ENCODE measurements around the gene BDKRB1. TPM values are rescaled to one million over a fixed set of nuclear protein-coding genes. Genes with fewer than 3 reads are reported as not detected.

The BDKRB1 gene
- total RNA-seq, 1 donor, result 0.10 TPM

DNA sequence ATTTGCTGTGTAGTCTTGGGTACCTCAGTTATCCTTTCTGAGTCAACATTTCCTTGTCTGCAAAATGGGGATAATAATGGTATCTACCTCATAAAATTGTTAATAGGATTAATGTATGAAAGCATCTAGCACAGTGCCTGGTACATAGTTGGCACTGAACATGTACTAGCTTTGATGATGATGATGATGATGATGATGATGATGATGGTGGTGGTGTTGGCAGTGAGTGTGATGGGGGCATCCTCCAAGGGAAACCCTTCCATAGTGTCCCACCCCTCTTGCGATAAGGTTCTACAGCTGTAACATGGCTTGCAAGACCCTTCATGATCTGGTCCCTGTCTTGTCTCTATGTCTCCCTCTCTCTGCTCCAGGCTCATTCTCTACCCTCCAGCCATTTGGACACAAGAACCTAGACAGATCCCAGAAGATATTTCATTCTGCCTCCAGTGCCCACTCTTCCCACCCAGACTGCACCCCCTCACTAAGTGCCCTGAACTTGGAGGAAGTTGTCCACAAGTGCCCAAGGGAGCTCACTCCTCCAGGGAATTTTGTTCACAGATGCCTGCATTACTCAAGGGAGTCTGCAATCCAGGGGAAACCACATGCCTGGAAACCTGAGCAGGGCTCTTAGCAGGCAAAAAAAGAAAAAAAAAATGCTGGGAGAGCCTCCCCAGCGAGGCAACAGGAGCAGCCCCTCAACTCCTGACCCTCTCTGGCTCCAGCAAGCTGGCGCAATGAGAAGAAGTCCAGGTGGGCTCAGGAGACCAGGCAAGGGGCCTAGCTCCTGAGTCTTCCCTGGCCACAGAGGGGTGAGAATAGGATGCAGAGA lies 10.1 kb upstream of the BDKRB1 start:
- no peaks in the 10 kb centered on the region for H3K9me3 ChIP-seq (ENCODE audit: low read depth, low read length)
- peaks cover 6% of the 10 kb centered on the region for H3K4me1 ChIP-seq (ENCODE audit: insufficient read depth, low read length)
- H3K27me3 ChIP-seq (ENCODE audit: insufficient read depth, low read length), result no peaks in the 10 kb centered on the region
- no peak overlapping the region for H3K4me3 ChIP-seq (ENCODE audit: low read length)

DNA sequence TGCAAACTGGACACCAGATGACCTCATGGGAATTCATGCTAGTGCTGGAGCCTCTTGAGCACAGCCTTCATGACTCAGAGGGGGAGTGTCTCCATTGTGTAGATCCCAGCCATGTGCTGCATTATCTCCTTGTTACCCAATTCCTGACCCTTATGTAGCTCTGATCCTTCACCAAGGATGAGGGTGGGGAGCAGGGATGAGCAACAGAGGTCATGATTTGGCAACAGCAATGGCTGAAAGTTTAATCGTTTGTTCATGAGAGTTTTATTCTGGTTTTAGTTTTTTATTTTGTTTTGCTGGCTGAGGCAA lies 9.5 kb upstream of the BDKRB1 start:
- H3K27me3 ChIP-seq (ENCODE audit: insufficient read depth, low read length), result no peaks in the 10 kb centered on the region
- peaks cover 6% of the 10 kb centered on the region for H3K4me1 ChIP-seq (ENCODE audit: insufficient read depth, low read length)
- H3K4me3 ChIP-seq (ENCODE audit: low read length), result no peak overlapping the region
- no peaks in the 10 kb centered on the region for H3K9me3 ChIP-seq (ENCODE audit: low read depth, low read length)

DNA sequence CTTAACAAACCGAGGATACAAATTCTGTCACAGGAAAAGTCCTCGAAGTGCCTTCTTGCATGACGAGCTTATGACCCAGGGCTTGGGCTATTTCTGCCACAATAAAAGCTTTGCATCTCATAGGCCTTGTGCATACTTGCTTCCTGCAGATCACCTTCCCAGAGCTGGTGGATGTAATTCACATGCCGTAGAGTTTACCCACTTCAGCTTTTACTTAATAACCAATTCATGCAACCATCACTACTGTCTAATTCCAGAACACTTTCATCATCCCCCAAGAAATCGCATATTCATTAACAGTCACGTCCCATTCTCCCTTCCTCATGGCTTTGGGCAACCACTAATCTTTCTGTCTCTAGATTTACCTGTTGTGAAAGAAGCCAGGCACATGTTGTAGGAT lies 9.0 kb upstream of the BDKRB1 start:
- Histone ChIP-seq H3K27me3 (ENCODE audit: insufficient read depth, low read length) (no peaks in the 10 kb centered on the region), H3K4me3 (ENCODE audit: low read length) (no peak overlapping the region), H3K9me3 (ENCODE audit: low read depth, low read length) (no peaks in the 10 kb centered on the region), H3K4me1 (ENCODE audit: insufficient read depth, low read length) (peaks cover 6% of the 10 kb centered on the region)

DNA sequence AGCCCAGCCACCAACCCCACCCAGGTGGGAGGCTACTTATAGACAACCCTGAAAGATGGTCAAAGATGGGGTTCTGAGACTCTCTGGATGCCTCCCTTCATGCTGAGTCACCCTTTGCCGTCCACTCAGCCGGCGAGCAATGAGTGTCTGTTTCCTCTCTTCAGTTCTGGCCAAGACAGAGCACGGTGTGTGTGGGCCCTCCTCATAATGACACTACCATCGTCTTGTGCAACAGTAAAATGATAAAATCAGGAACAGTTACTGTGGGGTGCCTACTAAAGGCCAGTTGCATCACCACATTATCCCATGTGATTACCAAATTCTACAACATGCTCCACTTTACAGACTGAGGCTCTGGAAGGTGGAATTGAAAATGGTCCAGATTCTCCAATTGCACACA lies 7.0 kb upstream of the BDKRB1 start:
- Histone ChIP-seq H3K4me3 (ENCODE audit: low read length) (no peak overlapping the region), H3K9me3 (ENCODE audit: low read depth, low read length) (no peaks in the 10 kb centered on the region), H3K4me1 (ENCODE audit: insufficient read depth, low read length) (peaks cover 6% of the 10 kb centered on the region), H3K27me3 (ENCODE audit: insufficient read depth, low read length) (no peaks in the 10 kb centered on the region)

DNA sequence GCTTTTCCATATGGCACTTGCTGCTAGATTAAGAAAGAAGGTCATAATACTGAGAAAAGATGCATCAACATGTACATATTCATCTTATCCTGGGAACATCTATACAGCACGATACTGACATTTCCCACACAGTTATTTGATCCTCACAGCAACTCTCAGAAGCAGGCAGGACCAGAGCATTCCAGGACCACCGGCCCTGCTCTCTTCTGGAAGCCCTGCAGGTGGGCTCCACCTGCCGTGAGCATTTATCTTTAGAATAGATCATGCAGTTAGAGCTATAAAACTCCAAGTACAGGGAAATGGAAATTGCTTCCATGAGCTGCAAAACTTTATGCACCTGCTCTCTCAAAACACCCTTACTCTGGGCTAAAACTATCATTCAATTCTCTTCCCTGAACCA lies 5.5 kb upstream of the BDKRB1 start:
- Histone ChIP-seq H3K4me1 (ENCODE audit: insufficient read depth, low read length) (peaks cover 6% of the 10 kb centered on the region), H3K9me3 (ENCODE audit: low read depth, low read length) (no peaks in the 10 kb centered on the region), H3K27me3 (ENCODE audit: insufficient read depth, low read length) (no peaks in the 10 kb centered on the region), H3K4me3 (ENCODE audit: low read length) (no peak overlapping the region)

DNA sequence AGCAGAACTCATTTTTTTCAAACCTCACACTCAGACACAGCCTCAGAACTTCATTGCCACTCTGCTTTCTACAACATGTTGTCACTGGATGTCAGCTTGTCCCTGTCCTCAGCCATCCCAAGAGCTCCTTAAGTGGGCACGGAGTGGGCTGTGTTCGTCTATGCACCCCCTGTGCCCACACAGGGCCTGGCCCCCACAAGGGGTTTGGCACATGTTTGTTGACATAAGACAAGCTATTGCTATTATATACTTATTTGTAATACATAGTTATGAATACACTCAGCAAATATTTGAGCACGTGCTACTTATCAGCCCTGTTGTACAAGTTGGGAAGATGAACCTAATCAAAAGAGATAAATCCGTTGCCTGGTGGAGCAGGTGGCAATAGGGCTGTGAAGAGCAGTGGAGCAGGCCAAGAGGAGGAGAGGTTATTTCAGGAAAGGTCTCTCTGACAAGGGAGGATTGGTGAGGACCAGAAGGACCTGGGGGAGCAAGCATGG lies 4.3 kb upstream of the BDKRB1 start:
- Histone ChIP-seq H3K4me1 (ENCODE audit: insufficient read depth, low read length) (peaks cover 6% of the 10 kb centered on the region), H3K9me3 (ENCODE audit: low read depth, low read length) (no peaks in the 10 kb centered on the region), H3K27me3 (ENCODE audit: insufficient read depth, low read length) (peaks cover 3% of the 10 kb centered on the region), H3K4me3 (ENCODE audit: low read length) (no peak overlapping the region)

DNA sequence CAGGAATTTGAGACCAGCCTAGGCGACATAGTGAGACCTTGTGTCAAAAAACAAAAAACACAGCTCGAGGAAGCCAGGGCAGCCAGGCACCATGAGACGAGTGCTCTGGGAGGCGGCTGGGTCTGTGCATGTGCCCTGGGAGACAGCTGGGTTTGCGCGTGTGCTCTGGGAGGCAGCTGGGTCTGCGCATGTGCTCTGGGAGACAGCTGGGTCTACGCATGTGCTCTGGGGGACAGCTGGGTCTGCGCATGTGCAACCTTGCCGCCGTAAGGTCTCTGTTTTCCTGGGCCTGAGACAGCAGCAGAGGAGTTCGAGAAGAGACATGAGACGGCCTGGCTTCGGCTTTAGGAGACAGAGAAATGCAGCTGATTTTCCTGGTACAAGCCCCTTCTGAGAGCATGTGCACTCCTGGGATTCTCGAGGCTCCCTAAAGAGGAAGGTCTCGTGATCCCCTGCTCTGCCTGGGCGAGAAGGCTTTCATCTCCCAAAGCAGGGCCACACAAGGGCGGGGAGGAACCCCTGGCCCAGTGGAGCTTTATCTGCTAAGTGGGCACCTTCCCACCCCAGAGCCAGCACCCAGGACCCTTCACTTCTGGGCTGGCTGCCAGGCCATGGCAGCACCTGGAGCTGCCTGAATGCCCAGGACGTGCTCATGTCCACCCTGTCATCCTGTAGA lies 3.5 kb upstream of the BDKRB1 start:
- Histone ChIP-seq H3K4me1 (ENCODE audit: insufficient read depth, low read length) (peaks cover 6% of the 10 kb centered on the region), H3K4me3 (ENCODE audit: low read length) (no peak overlapping the region), H3K27me3 (ENCODE audit: insufficient read depth, low read length) (peaks cover 3% of the 10 kb centered on the region), H3K9me3 (ENCODE audit: low read depth, low read length) (no peaks in the 10 kb centered on the region)

DNA sequence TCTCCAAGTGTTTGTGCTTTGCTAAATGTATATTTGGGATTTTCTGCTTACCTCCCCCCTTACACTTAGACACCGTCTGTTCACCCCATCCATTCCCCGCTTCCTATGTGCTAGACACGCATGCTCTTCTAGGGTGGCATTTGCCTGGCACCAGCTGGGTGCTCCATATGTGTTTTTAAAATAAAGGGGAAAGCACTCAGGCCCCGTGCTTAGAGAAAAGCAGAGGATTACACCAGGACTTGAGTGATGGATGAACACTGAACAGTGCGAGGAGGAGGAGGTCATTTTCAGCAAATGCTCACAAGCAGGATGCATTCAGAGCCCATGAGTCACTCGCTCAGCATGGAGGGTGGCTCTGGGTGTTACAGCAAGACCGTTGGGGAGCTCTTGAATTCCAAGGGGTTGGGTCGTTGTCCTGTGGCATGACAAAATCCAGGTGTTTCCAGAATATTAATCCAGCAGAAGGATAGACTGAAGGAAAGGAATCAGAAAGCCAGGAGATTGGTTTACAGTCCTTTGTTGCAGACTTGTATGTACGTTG lies 2.9 kb upstream of the BDKRB1 start:
- no peaks in the 10 kb centered on the region for H3K9me3 ChIP-seq (ENCODE audit: low read depth, low read length)
- H3K4me3 ChIP-seq (ENCODE audit: low read length), result no peak overlapping the region
- H3K27me3 ChIP-seq (ENCODE audit: insufficient read depth, low read length), result peaks cover 3% of the 10 kb centered on the region
- H3K4me1 ChIP-seq (ENCODE audit: insufficient read depth, low read length), result peaks cover 6% of the 10 kb centered on the region

DNA sequence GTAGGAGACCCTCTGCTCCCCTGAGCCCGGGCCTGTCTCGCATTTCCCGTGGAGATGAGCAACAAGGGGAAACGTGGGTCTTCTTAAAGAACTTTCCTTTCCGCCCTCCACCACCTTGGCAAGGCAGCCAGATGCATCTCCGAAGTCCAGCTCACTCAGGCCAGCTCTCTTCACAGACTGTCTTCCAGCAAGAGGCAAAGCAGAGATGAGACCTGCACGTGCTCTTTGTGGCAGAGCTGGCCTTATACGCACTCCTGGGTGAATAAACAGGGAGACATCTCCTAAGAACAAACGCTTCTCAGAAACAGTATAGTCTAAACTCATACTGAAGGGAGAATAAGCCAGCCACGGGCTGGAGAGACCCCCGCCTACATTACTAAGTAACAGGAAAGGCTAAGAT lies 1.3 kb upstream of the BDKRB1 start:
- Histone ChIP-seq H3K9me3 (ENCODE audit: low read depth, low read length) (no peaks in the 10 kb centered on the region), H3K27me3 (ENCODE audit: insufficient read depth, low read length) (peaks cover 3% of the 10 kb centered on the region), H3K4me3 (ENCODE audit: low read length) (no peak overlapping the region), H3K4me1 (ENCODE audit: insufficient read depth, low read length) (no peaks in the 10 kb centered on the region)

DNA sequence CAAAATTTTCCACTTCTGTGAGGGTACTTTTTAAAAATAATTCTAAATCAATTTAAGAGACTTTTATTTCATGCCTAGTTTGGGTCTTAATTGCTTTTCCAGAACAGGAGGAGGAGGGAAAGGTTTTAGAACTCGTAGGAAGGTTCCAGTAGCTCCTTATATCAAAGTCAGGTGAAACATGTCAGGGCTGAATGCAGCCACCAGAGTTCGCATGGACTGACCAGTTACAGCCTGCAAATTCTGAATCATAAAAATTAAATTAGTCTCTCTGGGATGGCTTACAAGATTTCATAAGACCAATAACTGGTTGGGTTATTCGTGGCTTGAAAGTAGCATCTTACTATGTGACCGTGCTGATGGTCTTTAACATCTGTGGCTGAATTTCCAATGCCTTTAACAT lies 397 bp downstream of the BDKRB1 start:
- peaks cover 3% of the 10 kb centered on the region for H3K27me3 ChIP-seq (ENCODE audit: insufficient read depth, low read length)
- H3K9me3 ChIP-seq (ENCODE audit: low read depth, low read length), result no peaks in the 10 kb centered on the region
- no peak overlapping the region for H3K4me3 ChIP-seq (ENCODE audit: low read length)
- H3K4me1 ChIP-seq (ENCODE audit: insufficient read depth, low read length), result no peaks in the 10 kb centered on the region

DNA sequence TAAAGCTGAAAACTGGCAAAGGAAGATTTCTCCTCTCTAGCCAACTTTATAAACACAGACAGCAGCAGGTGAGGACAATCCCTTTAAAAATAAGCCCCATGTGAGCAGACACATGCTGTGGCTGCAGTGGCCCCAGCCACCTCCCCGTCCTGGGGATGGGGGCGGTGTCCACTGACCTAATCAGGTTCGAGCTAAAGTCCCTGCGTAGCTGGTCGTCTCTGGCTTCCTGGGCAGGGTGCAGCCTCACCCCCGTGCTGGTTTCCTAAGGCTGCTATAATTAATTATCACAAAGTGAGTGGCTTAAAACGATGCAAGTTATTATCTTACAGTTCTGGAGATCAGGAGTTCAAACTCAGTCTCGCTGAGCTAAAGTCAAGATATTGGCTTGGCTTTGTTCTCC lies 1.0 kb downstream of the BDKRB1 start:
- H3K4me1 ChIP-seq (ENCODE audit: insufficient read depth, low read length), result no peaks in the 10 kb centered on the region
- H3K27me3 ChIP-seq (ENCODE audit: insufficient read depth, low read length), result peaks cover 3% of the 10 kb centered on the region
- no peak overlapping the region for H3K4me3 ChIP-seq (ENCODE audit: low read length)
- no peaks in the 10 kb centered on the region for H3K9me3 ChIP-seq (ENCODE audit: low read depth, low read length)

DNA sequence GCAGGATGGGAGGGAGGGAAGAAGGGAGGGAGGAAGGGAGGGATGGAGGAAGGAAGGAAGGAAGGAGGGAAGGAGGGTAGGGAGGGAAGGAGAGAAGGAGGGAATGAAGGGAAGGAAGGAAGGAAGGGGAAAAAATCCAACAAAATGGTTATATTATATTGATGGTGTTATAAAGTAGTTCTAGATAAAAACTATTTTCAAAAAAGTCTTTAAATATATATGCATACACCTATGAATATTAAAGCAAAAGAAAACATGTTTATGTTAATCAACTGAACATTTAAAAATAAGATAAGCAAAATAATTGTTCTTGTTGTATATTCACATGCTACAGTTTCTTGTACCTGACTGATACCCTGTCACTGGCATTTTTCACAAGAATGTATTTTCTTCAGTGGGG lies 1.9 kb downstream of the BDKRB1 start:
- Histone ChIP-seq H3K4me1 (ENCODE audit: insufficient read depth, low read length) (no peaks in the 10 kb centered on the region), H3K9me3 (ENCODE audit: low read depth, low read length) (no peaks in the 10 kb centered on the region), H3K4me3 (ENCODE audit: low read length) (no peak overlapping the region), H3K27me3 (ENCODE audit: insufficient read depth, low read length) (peaks cover 3% of the 10 kb centered on the region)

DNA sequence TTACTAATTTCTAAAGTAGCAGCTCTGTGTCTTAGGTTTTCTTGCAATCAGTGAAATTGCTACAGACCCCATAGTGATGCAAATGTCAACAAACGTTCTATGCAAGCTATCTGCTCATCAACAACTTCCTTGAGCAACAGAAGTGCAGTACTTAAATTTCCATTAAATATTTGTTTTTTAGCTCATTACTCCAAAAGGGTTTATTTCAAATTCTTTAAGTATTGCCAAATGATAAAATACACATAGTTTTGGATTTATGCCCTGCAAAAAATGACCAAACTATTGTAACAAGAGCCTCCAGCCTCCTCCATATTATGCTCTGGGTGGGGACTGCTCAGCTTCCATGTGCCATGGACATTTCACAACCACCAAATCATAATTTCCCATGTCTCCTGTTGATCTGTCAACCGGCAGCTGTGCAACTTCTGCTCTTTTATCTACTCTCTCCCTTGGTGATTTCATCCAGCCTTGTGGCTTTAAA lies 4.4 kb downstream of the BDKRB1 start:
- no peaks in the 10 kb centered on the region for H3K4me1 ChIP-seq (ENCODE audit: insufficient read depth, low read length)
- no peak overlapping the region for H3K4me3 ChIP-seq (ENCODE audit: low read length)
- H3K27me3 ChIP-seq (ENCODE audit: insufficient read depth, low read length), result peaks cover 3% of the 10 kb centered on the region
- no peaks in the 10 kb centered on the region for H3K9me3 ChIP-seq (ENCODE audit: low read depth, low read length)

DNA sequence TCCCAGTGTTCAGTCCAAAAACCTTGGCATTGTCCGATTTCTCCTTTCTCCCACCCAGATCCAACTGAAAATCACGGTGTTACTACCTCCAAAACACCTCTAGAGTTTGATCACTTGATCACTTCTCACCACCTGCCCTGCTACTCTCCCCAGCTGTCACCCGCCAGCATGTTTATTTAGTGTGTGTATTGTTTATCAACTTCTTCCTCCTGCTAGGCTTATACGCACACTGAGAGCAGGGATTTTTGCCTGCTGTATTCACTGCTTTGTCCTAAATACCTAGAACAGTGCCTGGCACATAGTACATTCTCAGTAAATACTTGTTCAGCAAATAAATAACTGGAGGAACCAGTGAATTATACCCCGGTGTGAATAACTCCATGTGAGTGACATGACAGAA lies 5.0 kb downstream of the BDKRB1 start:
- Histone ChIP-seq H3K9me3 (ENCODE audit: low read depth, low read length) (no peaks in the 10 kb centered on the region), H3K4me3 (ENCODE audit: low read length) (no peak overlapping the region), H3K27me3 (ENCODE audit: insufficient read depth, low read length) (peaks cover under 1% of the 10 kb centered on the region), H3K4me1 (ENCODE audit: insufficient read depth, low read length) (no peaks in the 10 kb centered on the region)

DNA sequence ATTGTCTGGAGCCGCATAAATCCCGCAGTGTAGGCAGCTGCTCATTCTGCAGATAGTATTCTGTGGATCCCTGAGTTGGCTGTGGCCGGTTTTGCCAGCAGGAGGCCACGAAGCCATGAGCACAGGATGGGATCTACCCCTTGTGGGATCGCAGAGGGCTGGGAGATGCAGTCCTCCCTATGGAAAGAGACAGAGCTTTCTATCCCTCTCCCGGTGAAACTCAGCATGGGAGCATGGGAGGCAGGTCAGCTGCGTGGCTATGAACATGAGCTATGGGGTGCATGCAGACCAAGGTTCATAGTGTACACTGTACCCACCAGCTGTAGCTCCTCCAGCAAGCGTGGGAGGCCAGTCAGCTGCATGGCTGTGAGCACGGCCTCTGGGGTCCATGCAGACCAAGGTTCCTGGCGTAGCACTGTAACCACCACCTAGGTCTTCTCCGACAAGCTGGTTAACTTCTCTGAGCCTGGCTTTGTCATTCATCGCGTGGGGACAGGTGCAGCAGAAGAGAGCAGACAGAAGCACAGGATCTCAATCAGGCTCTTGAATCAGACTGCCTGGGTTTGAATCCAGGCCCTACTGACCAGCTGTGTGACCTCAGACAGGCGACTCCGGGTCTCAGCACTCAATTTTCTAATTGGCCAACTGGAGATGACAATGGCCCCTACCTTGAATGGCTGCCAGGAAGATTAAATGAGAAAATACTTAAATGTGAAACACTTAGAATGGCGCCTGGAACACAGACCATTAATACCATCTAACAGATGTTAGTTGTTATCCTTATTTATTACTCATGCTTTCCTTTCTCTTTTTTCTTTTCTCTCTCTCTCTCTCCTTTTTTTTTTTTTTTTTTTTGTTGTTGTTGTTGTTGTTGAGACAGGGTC lies 6.0 kb downstream of the BDKRB1 start:
- Histone ChIP-seq H3K4me3 (ENCODE audit: low read length) (no peak overlapping the region), H3K27me3 (ENCODE audit: insufficient read depth, low read length) (no peaks in the 10 kb centered on the region), H3K4me1 (ENCODE audit: insufficient read depth, low read length) (no peaks in the 10 kb centered on the region), H3K9me3 (ENCODE audit: low read depth, low read length) (no peaks in the 10 kb centered on the region)
